ENCODE measurements around the gene MASP1.

DNA sequence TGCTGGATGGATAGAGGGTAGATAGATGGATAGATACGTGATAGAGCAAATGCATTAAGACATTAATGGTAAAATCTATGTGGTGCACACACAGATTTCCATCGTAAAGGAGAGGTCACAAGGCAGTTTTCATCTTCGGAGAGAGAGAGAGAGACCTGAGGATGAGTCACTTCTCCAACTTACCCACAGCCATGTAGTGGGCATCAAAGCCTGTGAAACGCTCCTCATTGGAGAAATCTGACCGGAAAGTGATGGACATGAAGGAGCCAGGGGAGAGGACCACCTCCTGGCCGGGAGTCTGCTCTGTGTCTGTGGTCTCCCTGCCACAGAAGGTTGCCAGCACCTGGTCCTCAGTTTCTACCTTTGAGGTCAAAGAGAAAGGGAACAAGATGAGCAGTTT is 29.2 kb downstream of the MASP1 start:
- TF ChIP-seq CTCF (optimal IDR thresholded peaks at IDR 0.05 in 1 of 3, IDR thresholded peaks at IDR 0.05 in 1 of 3, conservative IDR thresholded peaks at IDR 0.05 in 1 of 3; ENCODE audit: extremely low read depth in 1 of 3, insufficient read depth in 2 of 3, low read length in 3 of 3) (no peak), EZH2 (IDR thresholded peaks at IDR 0.05; ENCODE audit: low read length) (no peak)
